HepG2 (cell line): ENCODE measurements around the gene ZFHX3. TPM values are rescaled to one million over a fixed set of nuclear protein-coding genes. Genes with fewer than 3 reads are reported as not detected.
A peak's percentile ranks its signal among the peaks of the same experiment; 100 is the strongest.

Experiments used
- FLYWCH1 ChIP-seq: sonication (generic); formaldehyde crosslinking; IDR thresholded peaks from 2 replicates; pipeline ENCODE4 v1.8.1; 2023; ENCODE audit warnings: mild to moderate bottlenecking, missing genetic modification reagents
- FOXA1 ChIP-seq, 2 experiments: fragments of 450-650 bp in 1 of 2; sonication (generic) in 1 of 2; formaldehyde crosslinking in 1 of 2; IDR thresholded peaks; 2 replicates each; pipeline versions ENCODE4 v1.4.0 to v1.6.1; 2016 to 2020; ENCODE audit warnings: missing genetic modification reagents in 1 of 2
- FOXP1 ChIP-seq, 2 experiments: fragments of 450-650 bp in 1 of 2; IDR thresholded peaks; 2 replicates each; pipeline ENCODE4 v1.6.1; 2017 to 2018; ENCODE audit warnings: antibody characterized with exemption in 1 of 2
- HOXA3 ChIP-seq: sonication (generic); formaldehyde crosslinking; IDR thresholded peaks from 2 replicates; pipeline ENCODE4 v1.5.0; 2020; ENCODE audit warnings: missing genetic modification reagents
- MEIS2 ChIP-seq: sonication (generic); formaldehyde crosslinking; IDR thresholded peaks from 2 replicates; pipeline ENCODE4 v1.9.0; 2021; ENCODE audit warnings: mild to moderate bottlenecking, missing genetic modification reagents
- PHF8 ChIP-seq: sonication (generic); formaldehyde crosslinking; IDR thresholded peaks from 2 replicates; pipeline ENCODE4 v1.5.0; 2020; ENCODE audit warnings: missing genetic modification reagents
- PPARG ChIP-seq: conservative IDR thresholded peaks from 2 replicates; pipeline ENCODE4 v1.6.1; 2016; ENCODE audit warnings: missing biosample characterization, missing genetic modification reagents
- SAP130 ChIP-seq: IDR thresholded peaks from 2 replicates; pipeline ENCODE4 v1.6.1; 2016; ENCODE audit warnings: low read depth
- SOX13 ChIP-seq, 3 experiments: fragments of 450-650 bp in 1 of 3; sonication (generic) in 1 of 3; formaldehyde crosslinking in 1 of 3; IDR thresholded peaks in 2 of 3; conservative IDR thresholded peaks in 1 of 3; 2 replicates each; pipeline versions ENCODE4 v1.5.0 to v1.6.1; 2016 to 2020; ENCODE audit warnings: antibody characterized with exemption in 1 of 3, mild to moderate bottlenecking in 1 of 3, missing compliant biosample characterization in 1 of 3, missing genetic modification reagents in 1 of 3, moderate library complexity in 1 of 3
- SOX6 ChIP-seq, 2 experiments: fragments of 450-650 bp in 1 of 2; sonication (generic) in 1 of 2; formaldehyde crosslinking in 1 of 2; IDR thresholded peaks; 2 replicates each; pipeline versions ENCODE4 v1.4.0 to v1.6.1; 2017 to 2020; ENCODE audit warnings: antibody characterized with exemption in 1 of 2, mild to moderate bottlenecking in 1 of 2, missing genetic modification reagents in 1 of 2
- TAF1 ChIP-seq: sonication (generic); formaldehyde crosslinking; IDR thresholded peaks from 2 replicates; pipeline ENCODE4 v1.4.0; 2020; ENCODE audit warnings: missing genetic modification reagents
- XRCC5 ChIP-seq: fragments of 200-400 bp; formaldehyde crosslinking; optimal IDR thresholded peaks from 2 replicates; pipeline ENCODE3; 2017; ENCODE audit warnings: mild to moderate bottlenecking, low read length
- ZNF264 ChIP-seq: sonication (generic); formaldehyde crosslinking; IDR thresholded peaks from 2 replicates; pipeline ENCODE4 v1.4.0; 2020; ENCODE audit warnings: missing genetic modification reagents
- ZNF430 ChIP-seq: sonication (generic); formaldehyde crosslinking; IDR thresholded peaks from 2 replicates; pipeline ENCODE4 v1.9.0; 2021; ENCODE audit warnings: mild to moderate bottlenecking, missing genetic modification reagents
- ZNF510 ChIP-seq: sonication (generic); formaldehyde crosslinking; IDR thresholded peaks from 2 replicates; pipeline ENCODE4 v1.4.0; 2020; ENCODE audit warnings: low read depth, mild to moderate bottlenecking, missing genetic modification reagents
- ZNF614 ChIP-seq: IDR thresholded peaks from 2 replicates; pipeline ENCODE4 v1.6.1; 2018; ENCODE audit warnings: missing biosample characterization, missing genetic modification reagents, inconsistent platforms, borderline replicate concordance
- polyA plus RNA-seq, 8 experiments: library from polyadenylated mRNA; depleted of rRNA in 3 of 8; stranded (reverse) in 7 of 8; unstranded in 1 of 8; fragments of >200 nt; fragmentation: Illumina TruSeq in 4 of 8; extraction: Trizol in 4 of 8; gene quantifications; 2 replicates each; pipeline versions ENCODE4 v1.2.1 to v1.2.3, GENCODE V29; 2011 to 2016; ENCODE audit warnings: low read depth in 4 of 8, missing spikeins in 1 of 8, mixed read lengths in 1 of 8; ENCODE audit not compliant: insufficient read depth in 1 of 8
- total RNA-seq, 5 experiments: library from RNA; depleted of rRNA; stranded (reverse); fragments of >200 nt; fragmentation: Illumina TruSeq; extraction: Trizol; gene quantifications; 2 replicates each; pipeline ENCODE4 v1.2.3, GENCODE V29; 2016; ENCODE audit warnings: low read depth in 1 of 5
- TF ChIP-seq, protein P1 (sequence below): sonication (generic); formaldehyde crosslinking; IDR thresholded peaks from 2 replicates; pipeline ENCODE4 v1.8.0; 2022; ENCODE audit warnings: mild to moderate bottlenecking, missing genetic modification reagents; ENCODE audit not compliant: insufficient replicate concordance
- TF ChIP-seq, protein P2 (sequence below): sonication (generic); formaldehyde crosslinking; IDR thresholded peaks from one replicate; pipeline ENCODE4 v1.5.1; 2020; ENCODE audit warnings: mild to moderate bottlenecking, missing genetic modification reagents; ENCODE audit errors: not compliant biosample characterization

ZFHX3 gene
- total and polyA plus RNA-seq, 2 of the 13 experiments (the other 11 are each of a cell fraction or from before 2014, with no cell fraction given): 5.0 to 6.0 TPM

DNA sequence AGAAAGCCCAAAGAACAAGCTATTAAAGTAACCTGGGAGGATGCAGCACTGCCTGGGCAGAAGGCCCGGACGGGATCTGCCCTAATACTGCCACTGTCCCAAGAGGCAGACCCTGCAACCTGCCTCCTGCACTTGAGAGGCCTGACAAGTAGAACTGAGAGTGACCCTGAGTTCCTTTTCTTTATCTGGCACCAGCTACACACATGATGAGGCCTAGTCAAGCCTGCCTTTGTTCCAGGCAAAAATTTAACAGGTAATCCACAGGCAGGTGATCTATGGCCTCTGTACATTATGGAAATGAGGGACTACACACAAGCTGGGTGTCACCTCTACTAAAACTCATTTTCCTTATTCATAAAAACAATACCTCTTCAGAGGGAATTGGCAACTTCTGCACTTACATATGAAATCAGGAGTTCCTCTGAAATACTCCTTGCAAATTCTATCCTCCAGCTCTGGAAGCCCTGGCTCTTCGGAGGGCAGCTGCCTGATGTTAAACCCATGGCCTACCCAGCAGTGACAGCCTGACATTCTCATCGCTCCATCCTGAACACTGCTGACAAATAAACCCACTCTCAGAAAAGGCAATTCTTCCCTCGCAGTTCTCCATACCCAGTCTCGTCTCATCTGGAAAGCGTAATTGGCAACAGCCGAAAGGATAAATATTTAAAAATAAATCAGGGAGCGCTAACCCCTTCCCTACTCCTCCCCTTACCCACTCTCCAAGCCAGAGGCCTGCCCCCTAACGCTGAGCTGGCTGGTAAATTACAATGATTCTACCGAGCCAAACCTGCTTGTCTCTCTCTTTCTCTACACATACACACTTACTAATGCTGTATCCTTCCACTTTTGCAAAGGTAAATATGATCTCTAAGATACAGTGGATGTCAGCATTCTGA, 2.5 kb upstream of the ZFHX3 start (continued):
- TF ChIP-seq XRCC5 (peak; percentile 20), HOXA3 (CRISPR knock-in tag) (0 out of 2 replicates have a peak, but pooled peaks have one; percentile 30), FLYWCH1 (CRISPR knock-in tag) (0 out of 2 replicates have a peak, but pooled peaks have one; percentile 21), ZNF614 (peak; percentile 15; the same call in 1 of the 2 replicates), ZNF264 (CRISPR knock-in tag) (peak; percentile 60; the same call in 1 of the 2 replicates), FOXA1 (IDR thresholded peaks at IDR 0.05) (no peak), FOXA1 (CRISPR knock-in tag; IDR thresholded peaks at IDR 0.05) (peak; percentile 49; the same call in 1 of the 2 replicates), PHF8 (peak; percentile 46), FOXP1 (IDR thresholded peaks at IDR 0.05) (no peak), FOXP1 (CRISPR knock-in tag; IDR thresholded peaks at IDR 0.05) (0 out of 2 replicates have a peak, but pooled peaks have one; percentile 11), SAP130 (peak; percentile 54), TAF1 (CRISPR knock-in tag) (peak; percentile 22; the same call in 1 of the 2 replicates), ZNF510 (CRISPR knock-in tag) (no peak), ZNF430 (CRISPR knock-in tag) (0 out of 2 replicates have a peak, but pooled peaks have one; percentile 30), SOX13 (IDR thresholded peaks at IDR 0.05) (no peak), SOX13 (CRISPR knock-in tag; conservative IDR thresholded peaks at IDR 0.05 in 1 of 2, IDR thresholded peaks at IDR 0.05 in 1 of 2) (peak in 1 of 2 experiments; percentile 66; a peak in 2 of 4 replicates), SOX6 (IDR thresholded peaks at IDR 0.05) (no peak), SOX6 (CRISPR knock-in tag; IDR thresholded peaks at IDR 0.05) (peak; percentile 48; the same call in 1 of the 2 replicates), MEIS2 (CRISPR knock-in tag) (peak; percentile 26; the same call in 1 of the 2 replicates), PPARG (CRISPR knock-in tag) (0 out of 2 replicates have a peak, but pooled peaks have one; percentile 33)
- TF ChIP-seq, protein P1, sequence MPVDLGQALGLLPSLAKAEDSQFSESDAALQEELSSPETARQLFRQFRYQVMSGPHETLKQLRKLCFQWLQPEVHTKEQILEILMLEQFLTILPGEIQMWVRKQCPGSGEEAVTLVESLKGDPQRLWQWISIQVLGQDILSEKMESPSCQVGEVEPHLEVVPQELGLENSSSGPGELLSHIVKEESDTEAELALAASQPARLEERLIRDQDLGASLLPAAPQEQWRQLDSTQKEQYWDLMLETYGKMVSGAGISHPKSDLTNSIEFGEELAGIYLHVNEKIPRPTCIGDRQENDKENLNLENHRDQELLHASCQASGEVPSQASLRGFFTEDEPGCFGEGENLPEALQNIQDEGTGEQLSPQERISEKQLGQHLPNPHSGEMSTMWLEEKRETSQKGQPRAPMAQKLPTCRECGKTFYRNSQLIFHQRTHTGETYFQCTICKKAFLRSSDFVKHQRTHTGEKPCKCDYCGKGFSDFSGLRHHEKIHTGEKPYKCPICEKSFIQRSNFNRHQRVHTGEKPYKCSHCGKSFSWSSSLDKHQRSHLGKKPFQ (CRISPR knock-in tag): no peak
- TF ChIP-seq, protein P2, sequence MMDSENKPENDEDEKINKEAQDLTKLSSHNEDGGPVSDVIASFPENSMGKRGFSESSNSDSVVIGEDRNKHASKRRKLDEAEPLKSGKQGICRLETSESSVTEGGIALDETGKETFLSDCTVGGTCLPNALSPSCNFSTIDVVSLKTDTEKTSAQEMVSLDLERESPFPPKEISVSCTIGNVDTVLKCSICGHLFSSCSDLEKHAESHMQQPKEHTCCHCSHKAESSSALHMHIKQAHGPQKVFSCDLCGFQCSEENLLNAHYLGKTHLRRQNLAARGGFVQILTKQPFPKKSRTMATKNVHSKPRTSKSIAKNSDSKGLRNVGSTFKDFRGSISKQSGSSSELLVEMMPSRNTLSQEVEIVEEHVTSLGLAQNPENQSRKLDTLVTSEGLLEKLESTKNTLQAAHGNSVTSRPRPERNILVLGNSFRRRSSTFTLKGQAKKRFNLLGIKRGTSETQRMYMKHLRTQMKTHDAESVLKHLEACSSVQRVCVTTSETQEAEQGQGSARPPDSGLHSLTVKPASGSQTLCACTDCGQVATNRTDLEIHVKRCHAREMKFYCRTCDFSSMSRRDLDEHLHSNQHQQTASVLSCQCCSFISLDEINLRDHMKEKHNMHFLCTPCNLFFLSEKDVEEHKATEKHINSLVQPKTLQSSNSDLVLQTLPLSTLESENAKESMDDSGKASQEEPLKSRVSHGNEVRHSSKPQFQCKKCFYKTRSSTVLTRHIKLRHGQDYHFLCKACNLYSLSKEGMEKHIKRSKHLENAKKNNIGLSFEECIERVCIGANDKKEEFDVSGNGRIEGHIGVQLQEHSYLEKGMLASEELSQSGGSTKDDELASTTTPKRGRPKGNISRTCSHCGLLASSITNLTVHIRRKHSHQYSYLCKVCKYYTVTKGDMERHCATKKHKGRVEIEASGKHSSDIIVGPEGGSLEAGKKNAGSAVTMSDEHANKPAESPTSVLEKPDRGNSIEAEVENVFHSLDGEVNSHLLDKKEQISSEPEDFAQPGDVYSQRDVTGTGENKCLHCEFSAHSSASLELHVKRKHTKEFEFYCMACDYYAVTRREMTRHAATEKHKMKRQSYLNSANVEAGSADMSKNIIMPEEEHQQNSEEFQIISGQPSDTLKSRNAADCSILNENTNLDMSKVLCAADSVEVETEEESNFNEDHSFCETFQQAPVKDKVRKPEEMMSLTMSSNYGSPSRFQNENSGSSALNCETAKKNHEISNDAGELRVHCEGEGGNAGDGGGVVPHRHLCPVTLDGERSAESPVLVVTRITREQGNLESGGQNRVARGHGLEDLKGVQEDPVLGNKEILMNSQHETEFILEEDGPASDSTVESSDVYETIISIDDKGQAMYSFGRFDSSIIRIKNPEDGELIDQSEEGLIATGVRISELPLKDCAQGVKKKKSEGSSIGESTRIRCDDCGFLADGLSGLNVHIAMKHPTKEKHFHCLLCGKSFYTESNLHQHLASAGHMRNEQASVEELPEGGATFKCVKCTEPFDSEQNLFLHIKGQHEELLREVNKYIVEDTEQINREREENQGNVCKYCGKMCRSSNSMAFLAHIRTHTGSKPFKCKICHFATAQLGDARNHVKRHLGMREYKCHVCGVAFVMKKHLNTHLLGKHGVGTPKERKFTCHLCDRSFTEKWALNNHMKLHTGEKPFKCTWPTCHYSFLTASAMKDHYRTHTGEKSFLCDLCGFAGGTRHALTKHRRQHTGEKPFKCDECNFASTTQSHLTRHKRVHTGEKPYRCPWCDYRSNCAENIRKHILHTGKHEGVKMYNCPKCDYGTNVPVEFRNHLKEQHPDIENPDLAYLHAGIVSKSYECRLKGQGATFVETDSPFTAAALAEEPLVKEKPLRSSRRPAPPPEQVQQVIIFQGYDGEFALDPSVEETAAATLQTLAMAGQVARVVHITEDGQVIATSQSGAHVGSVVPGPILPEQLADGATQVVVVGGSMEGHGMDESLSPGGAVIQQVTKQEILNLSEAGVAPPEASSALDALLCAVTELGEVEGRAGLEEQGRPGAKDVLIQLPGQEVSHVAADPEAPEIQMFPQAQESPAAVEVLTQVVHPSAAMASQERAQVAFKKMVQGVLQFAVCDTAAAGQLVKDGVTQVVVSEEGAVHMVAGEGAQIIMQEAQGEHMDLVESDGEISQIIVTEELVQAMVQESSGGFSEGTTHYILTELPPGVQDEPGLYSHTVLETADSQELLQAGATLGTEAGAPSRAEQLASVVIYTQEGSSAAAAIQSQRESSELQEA (CRISPR knock-in tag): no peak
